Measurements from ENCODE around the gene MRPS24. TPM values are rescaled to one million over a fixed set of nuclear protein-coding genes. Genes with fewer than 3 reads are reported as not detected.

MRPS24 gene
- total RNA-seq, 1 experiment from 2014 or later = 156 TPM

DNA sequence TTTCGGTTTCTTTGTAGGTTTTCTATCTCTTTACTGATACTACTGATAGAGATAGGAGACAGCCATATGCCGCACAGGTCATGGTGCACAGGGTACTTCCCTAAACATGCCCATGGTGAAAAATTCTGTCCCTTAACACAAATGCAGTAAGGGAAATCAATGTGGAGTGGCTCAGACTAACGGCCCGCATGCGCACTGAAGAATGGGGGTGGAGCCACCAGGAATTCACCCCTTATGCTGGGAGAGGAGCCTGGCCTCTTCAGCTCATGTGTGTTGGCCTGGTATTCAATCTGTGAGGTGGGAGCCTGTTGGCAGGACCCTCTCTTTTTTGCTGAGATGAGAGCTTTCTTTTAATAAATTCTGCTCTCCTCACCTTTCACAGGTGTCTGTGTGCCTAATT lies 45.5 kb upstream of the MRPS24 start:
- H3K9me3 ChIP-seq (ENCODE audit: control insufficient read depth in 1 of 2, insufficient read depth in 1 of 2, low read depth in 1 of 2, low read length in 2 of 2) = no peaks in the 10 kb centered on the region
- no peaks in the 10 kb centered on the region for H3K27me3 ChIP-seq (ENCODE audit: insufficient read depth, low read length)
- ChIA-PET RAD21 (ENCODE audit: low non-redundant PET in 1 of 2, low total read pairs in 2 of 2, uncharacterized antibody in 2 of 2, unreplicated experiment in 2 of 2) (no interaction called here), POLR2A (no interaction called here), CTCF (no interaction called here)
- TF ChIP-seq EZH2phosphoT487 (IDR thresholded peaks at IDR 0.05; ENCODE audit: borderline replicate concordance) = no peak
- TF ChIP-seq, protein P1, sequence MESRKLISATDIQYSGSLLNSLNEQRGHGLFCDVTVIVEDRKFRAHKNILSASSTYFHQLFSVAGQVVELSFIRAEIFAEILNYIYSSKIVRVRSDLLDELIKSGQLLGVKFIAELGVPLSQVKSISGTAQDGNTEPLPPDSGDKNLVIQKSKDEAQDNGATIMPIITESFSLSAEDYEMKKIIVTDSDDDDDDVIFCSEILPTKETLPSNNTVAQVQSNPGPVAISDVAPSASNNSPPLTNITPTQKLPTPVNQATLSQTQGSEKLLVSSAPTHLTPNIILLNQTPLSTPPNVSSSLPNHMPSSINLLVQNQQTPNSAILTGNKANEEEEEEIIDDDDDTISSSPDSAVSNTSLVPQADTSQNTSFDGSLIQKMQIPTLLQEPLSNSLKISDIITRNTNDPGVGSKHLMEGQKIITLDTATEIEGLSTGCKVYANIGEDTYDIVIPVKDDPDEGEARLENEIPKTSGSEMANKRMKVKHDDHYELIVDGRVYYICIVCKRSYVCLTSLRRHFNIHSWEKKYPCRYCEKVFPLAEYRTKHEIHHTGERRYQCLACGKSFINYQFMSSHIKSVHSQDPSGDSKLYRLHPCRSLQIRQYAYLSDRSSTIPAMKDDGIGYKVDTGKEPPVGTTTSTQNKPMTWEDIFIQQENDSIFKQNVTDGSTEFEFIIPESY (IDR thresholded peaks at IDR 0.05; ENCODE audit: extremely low read depth, insufficient replicate concordance, low read length) = no peak
- TF ChIP-seq, protein P2, sequence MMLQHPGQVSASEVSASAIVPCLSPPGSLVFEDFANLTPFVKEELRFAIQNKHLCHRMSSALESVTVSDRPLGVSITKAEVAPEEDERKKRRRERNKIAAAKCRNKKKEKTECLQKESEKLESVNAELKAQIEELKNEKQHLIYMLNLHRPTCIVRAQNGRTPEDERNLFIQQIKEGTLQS (IDR thresholded peaks at IDR 0.05) = no peak
- no peak for TF ChIP-seq RAD21 (IDR thresholded peaks at IDR 0.05; ENCODE audit: low read depth)
- no peak for TF ChIP-seq CEBPB (IDR thresholded peaks at IDR 0.05; ENCODE audit: low read depth)
- TF ChIP-seq, protein P3, sequence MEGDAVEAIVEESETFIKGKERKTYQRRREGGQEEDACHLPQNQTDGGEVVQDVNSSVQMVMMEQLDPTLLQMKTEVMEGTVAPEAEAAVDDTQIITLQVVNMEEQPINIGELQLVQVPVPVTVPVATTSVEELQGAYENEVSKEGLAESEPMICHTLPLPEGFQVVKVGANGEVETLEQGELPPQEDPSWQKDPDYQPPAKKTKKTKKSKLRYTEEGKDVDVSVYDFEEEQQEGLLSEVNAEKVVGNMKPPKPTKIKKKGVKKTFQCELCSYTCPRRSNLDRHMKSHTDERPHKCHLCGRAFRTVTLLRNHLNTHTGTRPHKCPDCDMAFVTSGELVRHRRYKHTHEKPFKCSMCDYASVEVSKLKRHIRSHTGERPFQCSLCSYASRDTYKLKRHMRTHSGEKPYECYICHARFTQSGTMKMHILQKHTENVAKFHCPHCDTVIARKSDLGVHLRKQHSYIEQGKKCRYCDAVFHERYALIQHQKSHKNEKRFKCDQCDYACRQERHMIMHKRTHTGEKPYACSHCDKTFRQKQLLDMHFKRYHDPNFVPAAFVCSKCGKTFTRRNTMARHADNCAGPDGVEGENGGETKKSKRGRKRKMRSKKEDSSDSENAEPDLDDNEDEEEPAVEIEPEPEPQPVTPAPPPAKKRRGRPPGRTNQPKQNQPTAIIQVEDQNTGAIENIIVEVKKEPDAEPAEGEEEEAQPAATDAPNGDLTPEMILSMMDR (IDR thresholded peaks at IDR 0.05 in 2 of 3, conservative IDR thresholded peaks at IDR 0.05 in 1 of 3; ENCODE audit: borderline replicate concordance in 1 of 3, insufficient read depth in 1 of 3, low read depth in 2 of 3, low read length in 2 of 3) = no peak
- no peak for TF ChIP-seq SP1 (IDR thresholded peaks at IDR 0.05; ENCODE audit: low read depth)
- TF ChIP-seq, protein P4, sequence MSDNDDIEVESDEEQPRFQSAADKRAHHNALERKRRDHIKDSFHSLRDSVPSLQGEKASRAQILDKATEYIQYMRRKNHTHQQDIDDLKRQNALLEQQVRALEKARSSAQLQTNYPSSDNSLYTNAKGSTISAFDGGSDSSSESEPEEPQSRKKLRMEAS (IDR thresholded peaks at IDR 0.05) = no peak
- TF ChIP-seq POLR2A (IDR thresholded peaks at IDR 0.05; ENCODE audit: borderline replicate concordance, extremely low read depth, insufficient read depth, insufficient read length) = no peak
- no peak for TF ChIP-seq EGR1 (IDR thresholded peaks at IDR 0.05; ENCODE audit: low read depth)
- no peak for TF ChIP-seq TCF7L2 (IDR thresholded peaks at IDR 0.05; ENCODE audit: borderline replicate concordance, extremely low read depth, insufficient read depth, insufficient read length)
- no peak for TF ChIP-seq ZFX (IDR thresholded peaks at IDR 0.05)
- no peak for TF ChIP-seq SIN3A (IDR thresholded peaks at IDR 0.05; ENCODE audit: low read depth)
- TF ChIP-seq POLR2AphosphoS5 (IDR thresholded peaks at IDR 0.05; ENCODE audit: low read depth, low read length) = no peak
- no peak for TF ChIP-seq EZH2 (IDR thresholded peaks at IDR 0.05)
- TF ChIP-seq CBX3 (IDR thresholded peaks at IDR 0.05; ENCODE audit: low read depth) = no peak
- no peak for TF ChIP-seq YY1 (IDR thresholded peaks at IDR 0.05; ENCODE audit: extremely low read depth, insufficient replicate concordance, low read depth, low read length)
- no peak for TF ChIP-seq JUND (IDR thresholded peaks at IDR 0.05)
- no peak for TF ChIP-seq SRF (IDR thresholded peaks at IDR 0.05; ENCODE audit: low read depth)
- TF ChIP-seq ZNF274 (IDR thresholded peaks at IDR 0.05; ENCODE audit: low read depth, low read length) = no peak
- no peaks in the 10 kb centered on the region for H3K9me2 ChIP-seq (ENCODE audit: insufficient read depth)
- no peaks in the 10 kb centered on the region for H3K79me2 ChIP-seq (ENCODE audit: insufficient read depth, low read length)
- no TSS peak for BruUV-seq (replicated peaks)
- H3K9ac ChIP-seq (ENCODE audit: low read length) = no peak overlapping the region
- no peaks in the 10 kb centered on the region for H4K20me1 ChIP-seq (ENCODE audit: insufficient read depth)
- H3K4me3 ChIP-seq (replicated peaks in 1 of 2; ENCODE audit: low read depth in 1 of 2, low read length in 2 of 2) = no peak overlapping the region
- H2AFZ ChIP-seq (ENCODE audit: low read depth, low read length, poor library complexity, severe bottlenecking) = no peak overlapping the region
- no peak overlapping the region for H3K4me2 ChIP-seq (ENCODE audit: low read length)
- no peaks in the 10 kb centered on the region for H3K36me3 ChIP-seq (ENCODE audit: control insufficient read depth in 1 of 2, insufficient read depth in 2 of 2, low read length in 2 of 2)
- ATAC-seq = no peak
- intact Hi-C loops (cut with micrococcal nuclease) = no loop called here
- no peaks in the 10 kb centered on the region for H3K4me1 ChIP-seq (ENCODE audit: control insufficient read depth in 1 of 2, insufficient read depth in 2 of 2, low read length in 2 of 2)
- no peak overlapping the region for H3K27ac ChIP-seq (ENCODE audit: low read depth, low read length)
- DNase-seq (ENCODE audit: low read depth, low spot score) = no peak
